Body of pancreas (tissue), 4 donors: ENCODE results near the gene REXO1.

Source experiments
- CTCF ChIP-seq, 7 experiments: fragments of 450-650 bp in 4 of 7; fragments of 200-600 bp in 3 of 7; sonication (generic) in 3 of 7; IDR thresholded peaks; one replicate each; pipeline ENCODE4 v1.5.1; 2016 to 2019; ENCODE audit warnings: antibody characterized with exemption in 7 of 7
- POLR2A ChIP-seq, 3 donors: fragments of 450-650 bp; IDR thresholded peaks; one replicate each; pipeline ENCODE4 v1.6.1; 2016; ENCODE audit warnings: antibody characterized with exemption in 3 of 3, mild to moderate bottlenecking in 2 of 3

- TF ChIP-seq CTCF (IDR thresholded peaks at IDR 0.05), result no peak
- TF ChIP-seq POLR2A (IDR thresholded peaks at IDR 0.05), result no peak
Observed at GRCh38 chr19:1854039-1854541, 5.8 kb upstream of the REXO1 start.
